DOHH2 (cell line): ENCODE results near the gene RFLNA.

ENCODE experiments used
- H3F3A ChIP-seq: fragments of 200-600 bp; sonication (generic), shearing (Covaris generic); 2 replicates; pipeline ENCODE4 v1.6.0; 2016; ENCODE audit warnings: antibody characterized with exemption, mild to moderate bottlenecking; ENCODE audit not compliant: control insufficient read depth, insufficient read depth
- H3K27ac ChIP-seq: fragments of 200-600 bp; sonication (generic); 2 replicates; pipeline ENCODE4 v1.5.1; 2014; ENCODE audit warnings: low read depth, mild to moderate bottlenecking, low read length, moderate library complexity
- H3K27me3 ChIP-seq: fragments of 200-600 bp; sonication (generic); 2 replicates; pipeline ENCODE4 v1.6.1; 2014; ENCODE audit warnings: mild to moderate bottlenecking, low read length, mixed read lengths; ENCODE audit not compliant: control insufficient read depth
- H3K36me3 ChIP-seq: fragments of 200-600 bp; sonication (generic); 2 replicates; pipeline ENCODE4 v1.6.1; 2014; ENCODE audit warnings: mild to moderate bottlenecking, low read length, moderate library complexity, mixed read lengths; ENCODE audit not compliant: control insufficient read depth
- H3K4me1 ChIP-seq: fragments of 200-600 bp; sonication (generic); 2 replicates; pipeline ENCODE4 v1.6.1; 2014; ENCODE audit warnings: mild to moderate bottlenecking, low read length, mixed read lengths; ENCODE audit not compliant: control insufficient read depth
- H3K4me2 ChIP-seq: fragments of 200-600 bp; sonication (generic); 2 replicates; pipeline ENCODE4 v1.6.0; 2014; ENCODE audit warnings: mild to moderate bottlenecking, low read length, moderate library complexity
- H3K4me3 ChIP-seq: fragments of 200-600 bp; sonication (generic); 2 replicates; pipeline ENCODE4 v1.5.1; 2014; ENCODE audit warnings: mild to moderate bottlenecking, low read length, mixed read lengths
- H3K79me2 ChIP-seq: fragments of 200-600 bp; sonication (generic); 2 replicates; pipeline ENCODE4 v1.6.1; 2014; ENCODE audit warnings: mild to moderate bottlenecking, low read length, mixed read lengths; ENCODE audit not compliant: control insufficient read depth
- H3K9me2 ChIP-seq: fragments of 200-600 bp; sonication (generic); replicated peaks from 2 replicates; pipeline ENCODE4 v1.6.1; 2014; ENCODE audit warnings: mild to moderate bottlenecking, low read length, mixed read lengths; ENCODE audit not compliant: control insufficient read depth
- H3K9me3 ChIP-seq: fragments of 200-600 bp; sonication (generic); 2 replicates; pipeline ENCODE4 v1.6.1; 2014; ENCODE audit warnings: antibody characterized with exemption, low read length, mixed read lengths; ENCODE audit not compliant: control insufficient read depth, insufficient read depth
- H4K20me1 ChIP-seq: fragments of 200-600 bp; sonication (generic); 2 replicates; pipeline ENCODE4 v1.6.0; 2014; ENCODE audit warnings: low read depth, mild to moderate bottlenecking, antibody characterized with exemption, low read length, moderate library complexity; ENCODE audit not compliant: control insufficient read depth, insufficient read depth
- EZH2phosphoT487 ChIP-seq: fragments of 200-600 bp; sonication (generic); IDR thresholded peaks from 2 replicates; pipeline ENCODE4 v1.6.1; 2017; ENCODE audit warnings: borderline replicate concordance, mild to moderate bottlenecking, antibody characterized with exemption, low read length, moderate library complexity, mixed read lengths
- TF ChIP-seq, protein P1 (sequence below): fragments of 200-600 bp; sonication (generic); IDR thresholded peaks from one replicate; pipeline ENCODE4 v1.5.1; 2014; ENCODE audit warnings: antibody characterized with exemption, mild to moderate bottlenecking, low read depth, low read length; ENCODE audit not compliant: poor library complexity, severe bottlenecking

RFLNA gene

GRCh38 chr12:124281309-124281708 lies 13.6 kb upstream of the RFLNA start:
- H4K20me1 ChIP-seq, result no peaks in the 10 kb centered on the region
- H3K4me3 ChIP-seq, result no peak overlapping the region
- H3K27ac ChIP-seq, result no peak overlapping the region
- no peaks in the 10 kb centered on the region for H3F3A ChIP-seq
- H3K27me3 ChIP-seq, result 0 out of 2 replicates have a peak, but pooled peaks cover 4% of the 10 kb centered on the region
- no peaks in the 10 kb centered on the region for H3K9me3 ChIP-seq
- H3K4me2 ChIP-seq, result no peak overlapping the region
- no peaks in the 10 kb centered on the region for H3K79me2 ChIP-seq
- TF ChIP-seq EZH2phosphoT487, result no peak
- TF ChIP-seq, protein P1, sequence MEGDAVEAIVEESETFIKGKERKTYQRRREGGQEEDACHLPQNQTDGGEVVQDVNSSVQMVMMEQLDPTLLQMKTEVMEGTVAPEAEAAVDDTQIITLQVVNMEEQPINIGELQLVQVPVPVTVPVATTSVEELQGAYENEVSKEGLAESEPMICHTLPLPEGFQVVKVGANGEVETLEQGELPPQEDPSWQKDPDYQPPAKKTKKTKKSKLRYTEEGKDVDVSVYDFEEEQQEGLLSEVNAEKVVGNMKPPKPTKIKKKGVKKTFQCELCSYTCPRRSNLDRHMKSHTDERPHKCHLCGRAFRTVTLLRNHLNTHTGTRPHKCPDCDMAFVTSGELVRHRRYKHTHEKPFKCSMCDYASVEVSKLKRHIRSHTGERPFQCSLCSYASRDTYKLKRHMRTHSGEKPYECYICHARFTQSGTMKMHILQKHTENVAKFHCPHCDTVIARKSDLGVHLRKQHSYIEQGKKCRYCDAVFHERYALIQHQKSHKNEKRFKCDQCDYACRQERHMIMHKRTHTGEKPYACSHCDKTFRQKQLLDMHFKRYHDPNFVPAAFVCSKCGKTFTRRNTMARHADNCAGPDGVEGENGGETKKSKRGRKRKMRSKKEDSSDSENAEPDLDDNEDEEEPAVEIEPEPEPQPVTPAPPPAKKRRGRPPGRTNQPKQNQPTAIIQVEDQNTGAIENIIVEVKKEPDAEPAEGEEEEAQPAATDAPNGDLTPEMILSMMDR, result no peak
- peaks cover 16% of the 10 kb centered on the region for H3K4me1 ChIP-seq
- no peaks in the 10 kb centered on the region for H3K9me2 ChIP-seq
- H3K36me3 ChIP-seq, result no peaks in the 10 kb centered on the region

- Histone ChIP-seq H3K4me1 (peaks cover 10% of the 10 kb centered on the region), H3F3A (no peaks in the 10 kb centered on the region), H3K27ac (no peak overlapping the region), H3K4me2 (no peak overlapping the region), H3K9me2 (no peaks in the 10 kb centered on the region), H3K9me3 (no peaks in the 10 kb centered on the region), H3K36me3 (no peaks in the 10 kb centered on the region), H3K27me3 (0 out of 2 replicates have a peak, but pooled peaks cover 4% of the 10 kb centered on the region), H3K79me2 (no peaks in the 10 kb centered on the region), H3K4me3 (no peak overlapping the region), H4K20me1 (no peaks in the 10 kb centered on the region)
- TF ChIP-seq, protein P1, result no peak
- no peak for TF ChIP-seq EZH2phosphoT487
Measured at GRCh38 chr12:124282287-124282686, 12.6 kb upstream of the RFLNA start.

DNA sequence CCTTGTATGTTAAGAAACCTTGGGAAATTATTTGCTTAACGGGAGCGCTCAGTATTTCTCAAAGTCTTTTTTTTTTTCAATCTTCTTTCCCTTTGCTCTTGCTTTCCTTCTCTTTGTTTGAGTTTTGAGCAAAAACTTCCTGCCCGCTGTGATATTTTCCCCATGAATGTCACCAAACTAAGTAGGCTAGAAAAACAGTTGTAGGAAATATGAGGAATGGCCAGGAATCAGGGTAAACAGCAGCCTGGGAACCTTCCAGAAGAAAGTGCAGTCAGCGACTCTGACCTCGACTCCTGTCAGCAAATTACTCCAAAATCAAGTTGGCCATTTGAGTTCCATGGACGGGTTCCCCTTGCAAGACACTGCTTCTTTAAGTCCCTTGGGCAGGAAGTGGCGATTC lies 11.6 kb upstream of the RFLNA start:
- Histone ChIP-seq H3K27me3 (0 out of 2 replicates have a peak, but pooled peaks cover 4% of the 10 kb centered on the region), H4K20me1 (no peaks in the 10 kb centered on the region), H3F3A (no peaks in the 10 kb centered on the region), H3K4me1 (no peaks in the 10 kb centered on the region), H3K36me3 (no peaks in the 10 kb centered on the region), H3K9me2 (no peaks in the 10 kb centered on the region), H3K27ac (no peak overlapping the region), H3K79me2 (no peaks in the 10 kb centered on the region), H3K4me2 (no peak overlapping the region), H3K4me3 (no peak overlapping the region), H3K9me3 (no peaks in the 10 kb centered on the region)
- no peak for TF ChIP-seq EZH2phosphoT487
- TF ChIP-seq, protein P1, result no peak

DNA sequence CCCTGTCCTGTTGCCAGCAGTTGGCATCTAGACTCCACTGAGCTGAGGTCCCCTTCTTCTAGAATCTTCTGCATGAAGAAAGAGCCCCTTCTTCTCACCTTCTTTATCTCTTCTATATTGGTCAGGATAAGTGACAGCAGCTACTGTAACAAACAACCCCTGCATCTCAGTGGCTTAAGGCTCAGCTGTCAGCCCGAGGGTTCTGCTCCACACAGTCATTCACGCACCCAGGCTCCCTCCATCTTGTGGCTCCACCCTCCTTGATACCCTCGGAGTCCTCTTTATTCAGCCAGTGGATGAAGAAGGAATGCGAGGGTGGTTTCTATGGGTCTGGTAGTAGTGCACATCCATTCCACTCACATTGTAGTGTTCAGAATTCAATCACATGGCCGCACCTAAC lies 10.5 kb upstream of the RFLNA start:
- Histone ChIP-seq H3K27me3 (0 out of 2 replicates have a peak, but pooled peaks cover 4% of the 10 kb centered on the region), H3K79me2 (no peaks in the 10 kb centered on the region), H3K4me1 (no peaks in the 10 kb centered on the region), H3K36me3 (no peaks in the 10 kb centered on the region), H3K27ac (no peak overlapping the region), H4K20me1 (no peaks in the 10 kb centered on the region), H3K4me2 (no peak overlapping the region), H3K9me2 (no peaks in the 10 kb centered on the region), H3F3A (no peaks in the 10 kb centered on the region), H3K4me3 (no peak overlapping the region), H3K9me3 (no peaks in the 10 kb centered on the region)
- no peak for TF ChIP-seq EZH2phosphoT487
- TF ChIP-seq, protein P1, result no peak
